ENCODE data around the gene ITGB7.
"Not testable (repeated sequence)": the region's sequence is repeated elsewhere in the genome, so short reads cannot be mapped to it uniquely, and the experiment has no call there.

Gene ITGB7

GRCh38 chr12:53176750-53177149 is 30.3 kb downstream of the ITGB7 start:
- DNase-seq = no peak

- DNase-seq = no peak
Measured at GRCh38 chr12:53174881-53175491, 32.1 kb downstream of the ITGB7 start.

GRCh38 chr12:53173085-53173715 is 33.9 kb downstream of the ITGB7 start:
- no peak for DNase-seq

- no peak for DNase-seq
Measured at GRCh38 chr12:53172352-53172751, 34.7 kb downstream of the ITGB7 start.

- no peak for DNase-seq
Measured at GRCh38 chr12:53171725-53172329, 35.2 kb downstream of the ITGB7 start.

DNA sequence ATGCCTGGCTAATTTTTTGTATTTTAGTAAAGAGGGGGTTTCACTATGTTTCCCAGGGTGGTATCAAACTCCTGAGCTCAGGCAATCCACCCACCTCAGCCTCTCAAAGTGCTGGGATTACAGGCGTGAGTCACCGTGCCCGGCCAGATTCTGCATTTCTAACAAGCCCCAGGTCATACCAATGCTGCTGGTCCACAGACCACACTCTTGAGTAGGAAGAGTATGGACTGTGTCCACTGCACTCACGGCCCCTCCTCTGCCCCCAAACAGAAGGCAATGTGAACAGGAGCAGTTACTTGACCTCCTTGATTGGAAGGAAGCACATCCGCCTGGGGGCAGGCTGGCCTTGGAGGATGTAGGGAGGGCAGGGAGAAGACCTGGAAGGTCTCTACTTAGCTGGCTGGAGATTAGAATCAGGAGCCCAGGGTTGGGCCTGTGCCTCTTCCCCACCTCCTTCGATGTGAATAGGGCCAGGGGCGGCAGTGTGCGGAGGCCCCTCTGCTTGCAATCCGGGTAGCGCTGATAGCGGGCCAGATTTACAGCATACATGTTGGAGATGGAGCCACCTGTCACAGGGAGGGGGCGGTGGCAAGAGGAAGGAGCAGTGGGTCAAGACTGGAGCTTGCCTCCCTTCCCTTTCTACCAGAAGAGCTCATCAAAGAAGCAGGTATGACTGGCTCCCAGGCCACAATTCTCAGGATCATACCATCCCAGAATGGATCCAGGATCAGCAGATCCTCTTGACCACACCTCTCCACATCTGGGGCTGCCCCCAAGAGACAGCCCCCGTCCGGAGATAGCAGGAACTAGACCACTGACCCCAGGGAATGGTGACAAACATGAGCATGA is 36.0 kb downstream of the ITGB7 start:
- DNase-seq = no peak

DNA sequence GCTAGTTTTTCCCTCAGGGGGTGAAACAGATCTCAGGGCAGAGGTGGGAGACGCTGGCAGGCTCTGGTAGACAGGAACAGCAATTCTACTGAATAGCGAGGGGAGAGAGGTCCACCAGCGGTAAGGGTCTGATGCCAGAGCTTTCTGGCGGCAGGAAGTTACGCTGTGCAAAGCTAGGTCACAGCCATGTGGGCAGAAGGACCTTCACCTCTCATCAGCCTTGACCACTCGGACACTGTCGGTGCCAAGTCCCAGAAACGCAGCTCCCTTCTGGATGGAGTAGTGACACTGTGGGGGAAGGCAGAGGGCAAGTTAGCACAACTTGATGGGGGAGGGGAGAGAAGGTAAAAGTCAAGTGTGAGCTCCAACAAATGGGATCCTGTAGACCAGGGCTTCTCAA is 36.8 kb downstream of the ITGB7 start:
- DNase-seq = no peak

- no peak for DNase-seq
Measured at GRCh38 chr12:53169644-53170043, 37.4 kb downstream of the ITGB7 start.

DNA sequence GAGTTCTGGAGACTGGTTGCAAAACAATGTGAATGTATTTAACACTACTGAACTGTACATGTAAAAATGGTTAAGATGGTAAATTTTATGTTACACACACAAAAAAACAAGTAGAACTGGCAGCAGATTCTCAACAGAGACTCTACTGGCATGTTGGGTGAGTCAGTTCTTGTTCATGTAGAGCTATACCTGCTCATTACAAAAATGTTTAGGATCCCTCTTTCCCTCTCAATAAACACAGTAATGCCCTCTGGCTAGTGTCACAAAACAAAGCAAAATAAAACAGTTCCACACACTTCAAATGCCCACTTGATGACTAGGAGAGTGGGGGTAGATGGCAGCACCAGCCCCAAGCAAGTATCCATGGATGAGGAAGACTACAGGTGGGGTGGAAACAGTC is 40.2 kb downstream of the ITGB7 start:
- DNase-seq = no peak

- not testable (repeated sequence) for DNase-seq
Measured at GRCh38 chr12:53163008-53163407, 44.0 kb downstream of the ITGB7 start.

GRCh38 chr12:53161119-53161911 is 45.7 kb downstream of the ITGB7 start:
- no peak for DNase-seq

DNA sequence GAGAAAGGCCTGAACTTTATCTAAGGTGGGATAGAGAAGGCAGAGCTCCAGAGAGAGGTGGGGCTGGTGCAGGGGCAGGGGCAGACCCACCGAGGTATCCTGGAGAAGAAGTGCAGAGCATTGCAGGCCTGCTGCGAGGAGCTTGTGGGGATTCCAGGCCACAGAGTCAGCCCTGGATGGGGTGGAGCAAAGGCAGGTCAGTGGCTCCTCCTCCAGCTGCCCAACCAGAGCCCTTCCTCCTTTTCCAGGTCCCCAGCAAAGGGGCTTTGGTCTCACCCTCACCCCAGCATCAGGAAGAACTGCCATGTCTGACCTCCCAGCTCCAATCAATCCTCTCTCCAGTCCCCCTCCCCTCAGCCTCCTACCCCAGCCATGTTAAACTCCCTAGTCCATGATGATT is 46.4 kb downstream of the ITGB7 start:
- no peak for DNase-seq

GRCh38 chr12:53160000-53160399 is 47.1 kb downstream of the ITGB7 start:
- DNase-seq = no peak

DNA sequence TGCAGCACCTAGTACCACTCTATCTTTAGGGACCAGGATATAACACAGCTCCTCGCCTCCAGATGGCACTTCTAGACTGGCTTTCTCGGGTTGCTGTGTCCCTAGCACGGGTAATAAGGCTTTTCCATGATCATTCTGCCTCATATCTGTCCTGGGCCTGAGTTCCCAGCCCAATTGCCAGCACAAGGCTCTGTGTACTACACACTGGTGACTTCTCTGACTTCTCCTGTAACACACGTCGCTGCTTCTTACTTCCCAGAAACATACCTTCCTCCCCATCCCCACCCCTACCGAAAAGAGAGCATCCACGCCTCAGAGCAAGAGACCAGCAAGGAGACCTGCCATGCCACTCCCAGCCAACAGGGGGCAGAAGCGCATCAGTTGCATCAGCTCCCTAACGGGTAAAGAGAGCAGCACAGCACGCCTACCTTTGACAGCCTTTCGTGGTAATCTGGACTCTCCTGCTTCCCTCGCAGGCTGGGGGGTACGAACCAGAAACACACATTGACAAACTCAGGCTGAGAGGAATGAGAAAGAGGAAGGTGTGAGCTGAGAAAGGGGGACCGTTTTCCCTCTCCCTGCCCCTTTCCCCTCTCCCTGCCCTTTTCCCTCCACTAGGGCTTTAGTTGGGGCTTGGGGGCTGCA is 47.7 kb downstream of the ITGB7 start:
- DNase-seq = peak; percentile 4

- no peak for DNase-seq
Measured at GRCh38 chr12:53152390-53152789, 54.7 kb downstream of the ITGB7 start.

GRCh38 chr12:53151039-53151438 is 56.0 kb downstream of the ITGB7 start:
- DNase-seq = no peak

- no peak for DNase-seq
Measured at GRCh38 chr12:53147653-53148052, 59.4 kb downstream of the ITGB7 start.

DNA sequence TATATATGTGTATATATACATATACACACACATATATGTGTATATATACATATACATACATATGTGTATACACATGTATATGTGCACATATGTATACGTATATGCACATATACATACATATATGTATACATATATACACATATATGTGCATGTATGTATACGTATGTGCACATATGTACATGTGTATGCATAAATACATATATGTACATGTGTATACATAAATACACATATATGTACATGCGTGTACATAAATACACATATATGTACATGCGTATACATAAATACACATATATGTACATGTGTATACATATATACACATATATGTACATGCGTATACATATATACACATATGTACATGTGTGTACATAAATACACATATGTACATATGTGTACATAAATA is 59.9 kb downstream of the ITGB7 start:
- no peak for DNase-seq

DNA sequence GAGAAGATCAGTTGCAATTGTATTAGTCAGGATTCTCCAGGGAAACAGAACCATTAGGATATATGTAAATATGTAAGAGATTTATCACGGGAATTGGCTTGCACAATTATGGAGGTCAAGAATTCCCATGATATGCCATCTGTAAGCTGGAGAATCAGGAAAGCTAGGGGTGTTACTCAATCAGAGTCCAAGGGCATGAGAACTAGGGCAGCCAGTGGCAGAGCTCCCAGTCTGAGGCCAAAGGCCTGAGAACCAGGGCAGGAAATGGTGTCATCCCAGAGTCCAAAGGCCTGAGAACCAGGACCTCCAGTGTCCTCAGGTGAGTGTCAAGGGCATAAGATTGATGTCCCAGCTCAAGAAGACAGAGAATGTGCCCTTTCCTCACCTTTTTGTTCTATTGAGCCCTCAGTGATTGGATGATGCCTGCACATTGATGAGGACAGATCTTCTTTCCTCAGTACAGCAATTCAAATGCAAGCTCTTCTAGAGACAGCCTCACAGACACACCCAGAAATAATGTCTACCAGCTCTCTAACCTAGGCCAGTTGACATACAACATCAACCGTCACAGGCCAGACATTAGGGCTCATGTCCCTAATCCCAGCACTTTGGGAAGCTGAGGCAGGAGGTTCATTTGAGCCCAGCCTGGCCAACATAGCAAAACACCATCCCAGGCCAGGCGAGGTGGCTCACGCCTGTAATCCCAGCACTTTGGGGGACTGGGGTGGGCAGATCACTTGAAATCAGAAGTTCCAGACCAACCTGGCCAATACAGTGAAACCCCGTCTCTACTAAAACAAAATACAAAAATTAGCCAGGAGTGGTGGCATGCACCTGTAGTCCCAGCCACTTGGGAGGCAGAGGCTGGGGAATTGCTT is 61.4 kb downstream of the ITGB7 start:
- DNase-seq = no peak

DNA sequence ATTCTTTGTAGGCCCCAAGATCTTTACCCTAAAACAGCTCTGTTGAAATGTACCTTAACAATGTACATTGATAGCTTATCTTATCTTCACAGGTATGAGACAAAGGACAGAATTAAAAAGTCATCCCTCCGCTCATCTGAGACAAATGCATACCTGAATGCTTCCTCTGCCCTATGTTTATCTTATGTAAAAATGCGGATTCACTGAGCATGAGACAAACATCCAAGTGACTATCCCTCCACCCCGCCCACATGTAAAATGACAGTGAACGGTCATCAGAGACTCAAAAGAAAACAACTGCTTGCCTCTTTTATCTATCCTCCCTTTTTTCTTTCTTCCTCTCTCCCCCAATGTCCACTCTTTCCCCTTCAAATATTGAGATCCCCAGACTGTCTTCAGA is 63.7 kb downstream of the ITGB7 start:
- DNase-seq = no peak
